GM21723 (cell line): ENCODE data around the gene JSRP1.

ENCODE experiments used
- ATAC-seq: cut with Tn5 transposase; IDR thresholded peaks from one replicate; pipeline ENCODE4 v1.9.1; 2021; ENCODE audit warnings: mild to moderate bottlenecking, moderate library complexity; ENCODE audit not compliant: unreplicated experiment

The JSRP1 gene

GRCh38 chr19:2216361-2217225 lies 39.6 kb downstream of the JSRP1 start:
- no peak for ATAC-seq

GRCh38 chr19:2215281-2215751 lies 40.9 kb downstream of the JSRP1 start:
- ATAC-seq: no peak

GRCh38 chr19:2214251-2214650 lies 42.0 kb downstream of the JSRP1 start:
- no peak for ATAC-seq

GRCh38 chr19:2213799-2214198 lies 42.4 kb downstream of the JSRP1 start:
- no peak for ATAC-seq

GRCh38 chr19:2212861-2213711 lies 43.1 kb downstream of the JSRP1 start:
- no peak for ATAC-seq

GRCh38 chr19:2210987-2211740 lies 45.1 kb downstream of the JSRP1 start:
- ATAC-seq: no peak

- no peak for ATAC-seq
These were observed 46.0 kb downstream of the JSRP1 start for GRCh38 chr19:2210206-2210605.

- no peak for ATAC-seq
These were observed 46.8 kb downstream of the JSRP1 start for GRCh38 chr19:2209408-2209807.

GRCh38 chr19:2208975-2209374 lies 47.2 kb downstream of the JSRP1 start:
- no peak for ATAC-seq

- ATAC-seq: no peak
These were observed 48.0 kb downstream of the JSRP1 start for GRCh38 chr19:2207991-2208860.

GRCh38 chr19:2207008-2207407 lies 49.2 kb downstream of the JSRP1 start:
- ATAC-seq: no peak

GRCh38 chr19:2202366-2202765 lies 53.9 kb downstream of the JSRP1 start:
- no peak for ATAC-seq
